Erythroblast (primary cell): ENCODE measurements around the gene RIT2.

ENCODE experiments used
- DNase-seq, 2 experiments: peaks; one replicate each; lab custom pipeline; 2025; lab: John Stamatoyannopoulos, UW
- GATA1 ChIP-seq: IDR thresholded peaks from 2 replicates; pipeline ENCODE4 v1.6.1; 2011; ENCODE audit warnings: low read depth, mild to moderate bottlenecking, control low read depth, low read length, moderate library complexity
- POLR2A ChIP-seq: IDR thresholded peaks from 2 replicates; pipeline ENCODE4 v1.6.1; 2011; ENCODE audit warnings: mild to moderate bottlenecking, low read length

RIT2 gene

GRCh38 chr18:42958353-42958752 is 157.1 kb downstream of the RIT2 start:
- TF ChIP-seq GATA1: no peak
- TF ChIP-seq POLR2A: no peak
- no peak for DNase-seq

DNA sequence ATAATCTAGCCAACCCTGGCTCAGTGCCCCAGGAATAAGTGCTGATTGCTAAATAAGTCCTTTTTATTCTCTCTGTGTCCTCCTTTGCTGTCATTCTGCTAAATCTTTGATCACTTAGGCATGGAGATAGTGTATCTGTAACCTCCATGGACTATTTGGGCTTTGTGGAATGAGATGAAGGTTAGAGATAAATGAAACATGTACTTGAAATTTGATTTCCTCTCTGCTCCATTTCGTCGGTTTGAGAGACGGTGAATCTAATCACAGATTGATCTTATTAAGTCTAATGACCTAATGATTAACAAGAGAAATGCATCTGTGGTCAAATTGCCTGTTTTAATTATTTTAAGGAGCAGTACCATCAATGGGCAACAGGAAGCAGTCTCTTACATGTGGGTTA is 159.2 kb downstream of the RIT2 start:
- DNase-seq: no peak
- TF ChIP-seq POLR2A: no peak
- TF ChIP-seq GATA1: no peak

DNA sequence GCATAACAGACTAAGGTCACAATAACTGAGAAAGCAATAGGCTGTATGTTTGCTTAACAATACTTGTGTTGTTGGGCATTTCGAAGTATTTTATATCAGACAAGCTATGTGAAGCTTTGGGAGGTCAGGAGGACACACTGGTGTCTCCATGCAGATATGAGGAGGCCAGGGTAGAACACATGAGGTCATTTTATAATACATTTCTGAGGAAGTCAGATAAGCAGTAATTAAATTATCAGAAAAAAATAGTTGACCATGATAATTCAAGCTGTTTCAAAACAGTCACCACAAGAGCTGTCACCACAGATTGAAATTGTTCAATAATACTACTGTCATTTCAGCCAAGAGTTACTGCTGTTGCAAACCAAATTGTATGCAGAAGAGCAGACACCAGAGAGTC is 160.6 kb downstream of the RIT2 start:
- no peak for DNase-seq
- TF ChIP-seq GATA1 (no peak), POLR2A (no peak)

GRCh38 chr18:42953306-42953705 is 162.2 kb downstream of the RIT2 start:
- no peak for DNase-seq
- TF ChIP-seq GATA1: no peak
- no peak for TF ChIP-seq POLR2A

DNA sequence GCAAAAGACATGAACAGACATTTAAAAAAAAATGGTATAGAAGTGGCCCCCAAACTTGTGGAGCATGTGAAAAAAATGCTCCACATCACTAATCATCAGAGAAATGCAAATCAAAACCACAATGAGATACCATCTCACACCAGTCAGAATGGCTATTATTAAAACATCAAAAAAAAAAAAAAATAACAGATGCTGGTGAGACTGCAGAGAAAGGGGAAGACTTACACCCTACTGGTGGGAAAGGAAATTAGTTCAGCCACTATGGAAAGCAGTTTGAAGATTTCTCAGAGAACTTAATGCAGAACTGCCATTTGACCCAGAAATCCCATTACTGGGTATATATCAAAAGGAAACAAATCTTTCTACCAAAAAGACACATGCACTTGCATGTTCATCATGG is 164.8 kb downstream of the RIT2 start:
- TF ChIP-seq POLR2A (no peak), GATA1 (no peak)
- DNase-seq: no peak

DNA sequence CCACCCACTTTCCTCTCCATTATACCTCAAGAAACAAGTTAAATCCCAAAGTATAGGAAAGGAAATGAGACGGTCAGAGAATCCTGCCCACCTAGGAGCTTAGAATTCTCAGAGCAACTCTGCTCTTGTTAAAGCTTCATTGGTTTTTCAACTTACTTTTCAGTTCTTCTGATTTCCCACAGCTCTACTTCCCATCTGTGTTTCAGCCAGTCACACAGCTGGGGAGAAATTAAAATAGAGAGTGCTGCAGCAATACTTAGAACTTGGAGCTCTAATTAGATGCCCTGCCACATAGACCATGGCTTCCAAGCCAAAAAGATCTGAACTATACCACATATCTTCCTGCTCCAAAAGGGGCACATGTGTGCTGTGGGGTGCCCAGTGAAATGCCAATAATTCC is 166.7 kb downstream of the RIT2 start:
- no peak for TF ChIP-seq GATA1
- no peak for TF ChIP-seq POLR2A

GRCh38 chr18:42941860-42942259 is 173.6 kb downstream of the RIT2 start:
- TF ChIP-seq GATA1 (no peak), POLR2A (no peak)
- DNase-seq: no peak

More for the DNA sequence above, 166.7 kb downstream of the RIT2 start:
- DNase-seq: no peak

GRCh38 chr18:42941021-42941420 is 174.5 kb downstream of the RIT2 start:
- TF ChIP-seq GATA1: no peak
- TF ChIP-seq POLR2A: no peak
- DNase-seq: no peak

DNA sequence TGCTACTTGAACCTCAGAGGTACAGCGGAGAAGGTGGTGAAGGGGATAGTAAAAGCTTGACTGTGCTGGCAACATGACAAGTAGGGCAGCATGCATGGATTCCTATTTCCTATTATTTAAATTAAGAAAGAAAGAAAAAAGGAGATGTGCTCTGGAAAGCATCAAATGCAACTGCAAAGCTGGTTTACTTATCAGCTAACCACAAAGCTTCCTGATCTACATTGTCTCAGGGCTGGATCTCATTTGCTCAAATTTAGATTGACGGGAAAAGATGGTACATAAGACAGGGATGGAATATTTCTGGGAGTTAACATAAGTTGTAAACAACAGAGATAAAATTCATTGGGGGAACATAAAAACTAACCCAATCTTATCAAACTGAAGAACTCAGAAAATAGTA is 178.0 kb downstream of the RIT2 start:
- TF ChIP-seq GATA1 (no peak), POLR2A (no peak)

DNA sequence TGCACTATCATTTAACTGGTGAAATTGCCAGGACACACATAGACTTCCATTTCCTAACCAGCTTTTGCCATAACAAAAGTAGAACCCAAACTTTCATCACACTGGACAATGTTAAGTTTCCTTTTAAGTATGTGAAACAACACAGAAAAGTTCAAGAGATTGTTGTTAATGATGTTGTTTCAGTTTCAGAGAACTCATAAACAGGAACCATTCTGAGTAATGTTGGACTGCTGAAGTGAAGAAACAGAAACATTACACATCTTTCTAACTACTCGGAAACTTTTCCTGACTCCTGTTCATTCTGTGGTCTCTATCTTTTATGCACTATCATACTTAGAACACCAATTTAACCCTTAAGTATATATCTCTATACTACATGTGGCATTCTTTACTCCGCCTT is 179.2 kb downstream of the RIT2 start:
- TF ChIP-seq POLR2A: no peak
- no peak for TF ChIP-seq GATA1
- no peak for DNase-seq

More for the DNA sequence above, 178.0 kb downstream of the RIT2 start:
- DNase-seq: no peak

DNA sequence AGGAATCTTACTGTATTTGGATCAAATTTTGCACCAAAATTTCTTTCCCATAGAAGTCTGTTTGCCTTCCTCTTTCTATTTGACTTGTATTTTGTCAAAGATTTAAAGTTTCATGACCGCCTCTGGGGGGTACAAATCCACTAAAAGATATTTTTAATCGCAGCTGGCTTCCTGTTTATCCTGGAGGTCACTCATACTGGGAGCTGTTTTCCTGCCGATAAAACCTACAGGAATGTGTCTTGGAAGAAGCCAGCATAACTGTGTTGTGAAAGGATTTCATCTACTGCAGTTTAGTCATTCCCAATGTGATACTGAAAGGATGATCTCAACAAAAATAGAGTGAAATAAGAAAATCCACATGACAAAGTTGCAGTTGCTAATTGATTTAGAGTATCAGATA is 184.0 kb downstream of the RIT2 start:
- no peak for DNase-seq
- TF ChIP-seq POLR2A (no peak), GATA1 (no peak)

GRCh38 chr18:42929857-42930256 is 185.6 kb downstream of the RIT2 start:
- DNase-seq: no peak

DNA sequence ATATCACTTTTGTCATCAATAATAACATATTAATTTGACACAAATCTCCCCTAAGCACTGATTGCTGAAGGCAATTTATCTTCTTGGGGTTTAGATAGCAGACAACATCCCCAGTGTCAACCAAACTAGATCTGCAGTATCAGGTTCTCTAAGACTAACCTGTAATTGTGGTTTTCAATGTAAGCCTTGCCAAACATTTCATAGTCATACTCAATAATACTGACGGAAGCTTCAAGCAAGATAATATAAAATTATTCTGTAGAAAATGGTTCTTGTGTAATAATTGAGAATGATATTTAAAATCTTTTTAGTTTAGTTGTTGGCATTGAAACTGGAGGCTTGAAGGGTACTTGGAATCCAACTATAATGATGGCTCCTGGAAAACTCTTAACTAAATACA is 186.3 kb downstream of the RIT2 start:
- TF ChIP-seq POLR2A: no peak
- no peak for TF ChIP-seq GATA1
- DNase-seq: no peak

More at GRCh38 chr18:42929857-42930256, 185.6 kb downstream of the RIT2 start:
- TF ChIP-seq POLR2A: no peak
- no peak for TF ChIP-seq GATA1

GRCh38 chr18:42925036-42925435 is 190.4 kb downstream of the RIT2 start:
- no peak for DNase-seq
- TF ChIP-seq GATA1 (no peak), POLR2A (no peak)

- TF ChIP-seq POLR2A: no peak
- no peak for TF ChIP-seq GATA1
- no peak for DNase-seq
These were observed 193.1 kb downstream of the RIT2 start for GRCh38 chr18:42922363-42922762.
